Measurements from ENCODE around the gene MSRB1.

Gene MSRB1

GRCh38 chr16:1895949-1896675 is 46.9 kb downstream of the MSRB1 start:
- no peak for DNase-seq

GRCh38 chr16:1895068-1895467 is 47.9 kb downstream of the MSRB1 start:
- no peak for DNase-seq

DNA sequence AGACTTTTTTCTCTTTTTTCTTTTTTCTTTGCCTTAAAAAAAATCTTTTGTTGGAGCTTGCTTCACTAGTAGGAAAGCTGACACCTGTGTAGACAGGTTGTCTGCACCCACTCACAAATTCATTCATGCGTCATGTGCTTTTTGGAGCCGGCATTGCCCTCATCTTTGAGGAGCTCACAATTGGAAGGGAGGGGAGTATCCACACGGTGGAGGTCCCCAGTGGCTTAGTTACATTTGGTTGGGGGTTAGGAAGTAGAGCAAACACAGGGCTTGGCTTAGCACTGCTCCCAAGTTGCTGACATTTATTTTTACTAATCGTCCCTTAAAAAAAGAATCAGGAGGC is 52.3 kb downstream of the MSRB1 start:
- DNase-seq, result no peak

GRCh38 chr16:1890024-1890707 is 52.8 kb downstream of the MSRB1 start:
- no peak for DNase-seq
